Measurements from ENCODE around the gene HOXD10.

DNA sequence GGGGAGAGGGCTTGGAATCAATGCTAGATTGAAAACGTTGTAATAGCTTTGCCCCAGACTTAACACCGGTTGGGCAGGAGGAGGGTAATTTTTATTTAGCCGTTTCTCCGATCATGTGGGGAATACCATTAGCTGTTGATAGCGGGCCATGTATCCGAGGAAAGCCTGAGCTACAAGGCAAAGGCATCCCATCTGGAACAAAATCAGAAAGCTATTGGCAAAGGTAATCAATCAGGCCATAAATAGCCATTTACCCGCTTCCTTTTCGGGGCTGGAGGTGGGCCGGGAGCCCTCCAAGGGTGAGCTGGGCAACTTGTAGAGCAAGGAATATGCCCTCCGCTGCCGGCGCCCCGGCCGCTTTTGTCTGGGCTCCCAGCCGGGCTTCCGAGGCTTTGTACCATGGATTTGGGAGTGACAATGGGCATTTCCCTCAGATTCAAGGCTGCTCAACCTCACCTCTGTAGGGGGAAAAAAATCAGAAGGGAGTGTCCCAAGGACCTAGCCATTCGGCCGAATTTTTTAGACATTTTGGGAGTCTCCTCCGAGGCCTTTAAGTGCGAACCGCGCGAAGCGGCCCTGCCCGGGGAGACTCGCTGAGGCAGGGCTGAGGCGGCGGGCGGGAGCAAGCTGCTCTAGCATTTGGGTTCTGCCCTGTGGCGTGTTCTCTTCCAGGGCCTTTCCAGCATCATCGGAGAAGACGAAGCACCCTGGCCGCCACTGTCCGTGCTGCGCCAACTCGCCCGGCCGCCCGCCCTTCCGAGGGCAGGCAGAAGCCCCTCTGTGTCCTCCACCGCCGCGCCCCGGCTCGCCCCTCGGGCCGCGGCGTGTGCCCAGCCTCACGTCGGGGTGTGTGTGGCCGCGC, 4.8 kb downstream of the HOXD10 start:
- TF ChIP-seq GATA2 (IDR thresholded peaks at IDR 0.05; ENCODE audit: low read depth, low read length) (no peak), GATA3 (IDR thresholded peaks at IDR 0.05; ENCODE audit: low read depth, low read length) (no peak)

All from SH-SY5Y (cell line).